ENCODE measurements around the gene MAGEC2.

The MAGEC2 gene, protein sequence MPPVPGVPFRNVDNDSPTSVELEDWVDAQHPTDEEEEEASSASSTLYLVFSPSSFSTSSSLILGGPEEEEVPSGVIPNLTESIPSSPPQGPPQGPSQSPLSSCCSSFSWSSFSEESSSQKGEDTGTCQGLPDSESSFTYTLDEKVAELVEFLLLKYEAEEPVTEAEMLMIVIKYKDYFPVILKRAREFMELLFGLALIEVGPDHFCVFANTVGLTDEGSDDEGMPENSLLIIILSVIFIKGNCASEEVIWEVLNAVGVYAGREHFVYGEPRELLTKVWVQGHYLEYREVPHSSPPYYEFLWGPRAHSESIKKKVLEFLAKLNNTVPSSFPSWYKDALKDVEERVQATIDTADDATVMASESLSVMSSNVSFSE

DNA sequence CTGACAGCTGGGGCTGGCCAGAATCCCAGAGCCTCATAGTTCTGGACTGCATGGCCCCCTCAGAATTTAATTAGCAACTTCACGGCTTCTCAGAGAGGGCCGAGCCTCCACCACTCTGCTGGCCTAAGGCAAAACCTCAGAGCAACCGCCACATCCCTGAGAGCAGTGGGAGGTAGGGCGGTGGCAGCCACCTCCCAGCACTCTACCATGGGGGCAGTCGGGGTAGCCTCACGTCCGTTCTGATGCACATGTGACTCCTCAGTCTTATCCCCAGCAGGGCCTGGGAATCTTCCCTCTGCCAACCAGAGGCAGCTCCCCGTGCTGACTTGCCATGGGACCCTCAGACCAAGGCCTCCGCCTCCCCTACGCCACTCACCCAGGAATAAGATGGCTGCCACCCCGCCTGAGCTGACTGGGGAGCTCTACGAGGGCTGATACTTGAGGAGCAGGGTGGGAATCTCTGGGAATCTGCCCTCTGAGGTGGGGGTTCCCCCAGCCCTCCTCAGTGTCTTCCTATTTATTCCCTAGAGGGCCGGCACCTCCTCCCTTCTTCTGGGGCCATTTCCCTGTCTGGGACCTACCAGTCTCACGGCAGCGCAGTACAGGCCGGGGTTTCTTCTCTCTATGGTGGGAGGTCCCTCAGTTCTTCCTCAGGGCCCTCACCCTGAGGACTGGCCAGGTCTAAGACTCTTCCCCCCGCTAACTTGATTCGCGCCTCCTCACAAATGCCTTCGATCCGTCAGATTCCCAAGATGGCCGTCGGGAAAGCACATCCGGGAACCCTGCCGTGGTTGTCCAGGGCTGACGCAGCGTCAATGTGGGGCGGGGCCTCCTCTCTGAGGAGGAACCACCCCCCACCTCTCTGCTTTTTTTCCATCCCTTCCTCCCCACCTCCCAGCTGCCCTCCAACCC is at the start of gene MAGEC2:
MAGEC2 (minus strand) TSS at position 769 of the 912 bp plus-strand sequence. CDS start 1,303 bp downstream, outside the sequence.
- no peak for FAIRE-seq

- FAIRE-seq, result no peak
These were observed 46.6 kb upstream of the MAGEC2 start for GRCh38 chrX:142251680-142252079.

DNA sequence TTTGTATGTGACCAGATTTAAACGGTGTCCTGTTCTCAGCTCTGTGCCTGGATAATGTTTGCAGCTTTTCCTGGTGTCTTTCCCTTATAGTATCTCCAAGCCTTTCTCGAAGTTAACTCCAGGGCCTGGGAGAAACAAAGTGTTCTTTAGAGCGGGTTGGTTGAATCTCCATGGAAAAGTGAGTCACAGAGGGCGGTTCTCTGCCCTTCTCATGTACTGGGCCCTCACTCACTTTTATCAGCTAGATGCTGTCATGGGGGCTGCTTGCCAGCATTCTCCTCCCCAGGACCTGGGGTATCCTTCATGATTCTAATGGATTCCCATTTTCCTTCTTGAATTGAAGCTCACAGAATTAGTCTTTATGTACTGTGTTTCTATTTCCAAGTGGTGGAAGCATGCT is 46.1 kb upstream of the MAGEC2 start:
- FAIRE-seq, result no peak

- no peak for FAIRE-seq
These were observed 45.4 kb upstream of the MAGEC2 start for GRCh38 chrX:142250502-142250901.

DNA sequence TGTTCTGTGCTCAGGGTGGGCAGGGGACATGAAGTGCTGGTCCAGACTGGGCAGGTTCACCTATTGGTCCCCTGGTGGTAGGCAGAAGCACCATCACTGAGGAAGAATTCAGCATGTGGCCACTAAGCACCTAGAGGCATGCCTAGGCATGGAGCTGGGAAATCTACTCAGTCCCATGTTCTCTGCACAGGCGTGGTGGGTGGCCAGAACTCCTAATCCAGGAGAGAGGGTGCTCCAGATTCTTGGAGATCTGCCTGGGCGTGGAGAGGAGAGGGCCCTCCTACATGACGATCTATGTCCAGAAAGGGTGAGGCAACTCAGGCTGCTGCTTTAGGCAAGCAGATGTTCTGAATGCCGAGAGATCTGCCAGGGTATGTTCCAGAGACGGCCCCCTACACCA is 44.6 kb upstream of the MAGEC2 start:
- no peak for FAIRE-seq

DNA sequence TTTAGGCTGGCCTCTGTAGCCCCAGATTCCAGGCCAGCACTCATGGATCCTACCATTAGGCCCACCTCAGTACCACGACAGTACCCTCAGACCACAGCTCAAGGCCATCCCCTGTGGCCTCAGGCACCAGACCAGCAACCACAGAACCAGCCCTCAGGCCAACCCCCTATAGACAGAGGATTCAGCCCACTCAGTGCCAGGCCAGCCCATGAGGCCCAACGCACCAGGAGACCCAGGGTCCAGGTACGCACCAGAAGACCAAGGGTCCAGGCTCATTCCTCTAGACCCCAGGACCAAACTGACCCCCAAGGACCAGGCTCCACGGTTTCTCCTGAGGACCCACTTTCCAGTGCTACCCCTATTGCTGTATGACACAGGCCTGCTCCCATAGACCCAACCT is 39.5 kb upstream of the MAGEC2 start:
- no peak for FAIRE-seq

DNA sequence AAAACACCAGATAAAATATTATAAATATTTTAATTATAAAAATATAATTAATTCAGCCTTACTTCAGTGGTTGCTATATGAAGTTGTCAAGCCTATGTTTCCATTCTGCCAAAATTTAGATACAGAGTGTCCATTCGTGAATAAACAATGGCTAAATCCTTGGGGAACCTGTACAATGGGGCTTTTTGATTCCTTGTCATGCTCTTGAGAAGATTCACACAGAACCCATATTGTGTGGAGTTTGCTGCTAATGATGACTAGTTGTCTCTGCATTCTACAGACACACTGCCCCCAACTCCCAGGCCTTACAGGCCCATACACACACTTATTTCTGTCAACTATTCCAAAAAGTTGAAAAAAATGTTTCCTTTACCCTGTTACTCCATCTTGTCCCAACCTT is 33.4 kb upstream of the MAGEC2 start:
- no peak for FAIRE-seq

DNA sequence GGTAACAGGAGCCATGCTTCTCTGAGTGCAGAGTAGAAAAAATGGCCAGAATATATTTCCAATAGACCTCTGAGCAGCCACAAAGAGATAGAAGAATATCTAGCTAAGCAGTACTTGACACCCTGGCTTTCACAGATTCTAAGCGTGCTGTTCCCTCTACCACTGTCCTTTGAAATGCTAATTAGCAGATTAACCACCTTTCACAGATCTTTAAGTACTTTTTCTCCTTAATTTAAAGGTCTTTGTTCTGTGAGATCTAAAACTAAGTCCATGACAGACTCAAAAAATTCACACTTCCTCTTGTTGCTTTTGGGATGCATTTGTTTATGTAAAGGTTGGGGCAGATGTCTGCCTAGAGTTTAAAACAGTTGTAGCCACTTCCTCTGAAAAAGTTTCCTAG is 28.3 kb upstream of the MAGEC2 start:
- no peak for FAIRE-seq

- no peak for FAIRE-seq
These were observed 9.0 kb upstream of the MAGEC2 start for GRCh38 chrX:142214081-142214480.

GRCh38 chrX:142201113-142201512 is 4.0 kb downstream of the MAGEC2 start:
- FAIRE-seq, result no peak

- FAIRE-seq, result no peak
These were observed 19.0 kb downstream of the MAGEC2 start for GRCh38 chrX:142186103-142186502.

DNA sequence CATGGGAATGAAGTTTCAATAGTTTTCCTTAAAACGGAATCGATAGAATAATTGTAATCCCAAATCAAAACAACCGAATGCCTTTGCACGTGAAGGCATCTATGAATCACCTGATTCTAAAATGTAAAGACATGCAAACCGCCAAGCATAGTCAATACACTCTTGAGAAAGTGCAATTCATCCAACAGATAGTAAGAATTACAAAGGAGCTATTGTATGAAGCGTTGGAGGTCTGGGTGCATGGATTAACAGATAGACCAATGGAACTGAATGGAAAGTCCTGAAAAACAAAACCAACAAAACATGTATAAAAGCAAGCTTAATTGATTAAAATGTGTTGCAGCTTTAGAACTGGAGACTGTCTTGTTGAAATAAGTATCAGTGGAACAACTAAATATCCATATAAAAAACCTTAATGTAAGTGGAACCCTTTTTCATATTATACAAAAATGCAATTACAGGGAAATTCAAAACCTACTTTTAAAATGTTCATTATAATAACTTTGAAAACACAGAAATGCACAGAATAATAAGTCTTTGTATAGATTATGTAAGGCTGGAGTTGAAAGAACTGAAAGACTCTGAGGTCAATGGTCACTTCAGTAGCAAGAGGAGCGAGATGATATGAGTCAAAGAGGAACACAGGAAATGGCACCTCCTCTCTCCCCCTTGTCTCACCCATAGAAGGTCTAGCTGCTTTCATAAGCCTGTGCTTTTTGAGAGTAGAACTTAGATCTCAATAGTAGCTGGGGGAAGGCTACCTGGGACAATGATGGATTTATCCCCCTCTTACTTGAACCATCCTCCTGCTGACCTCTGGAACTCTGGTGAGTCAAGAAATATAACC is 20.1 kb downstream of the MAGEC2 start:
- no peak for FAIRE-seq

DNA sequence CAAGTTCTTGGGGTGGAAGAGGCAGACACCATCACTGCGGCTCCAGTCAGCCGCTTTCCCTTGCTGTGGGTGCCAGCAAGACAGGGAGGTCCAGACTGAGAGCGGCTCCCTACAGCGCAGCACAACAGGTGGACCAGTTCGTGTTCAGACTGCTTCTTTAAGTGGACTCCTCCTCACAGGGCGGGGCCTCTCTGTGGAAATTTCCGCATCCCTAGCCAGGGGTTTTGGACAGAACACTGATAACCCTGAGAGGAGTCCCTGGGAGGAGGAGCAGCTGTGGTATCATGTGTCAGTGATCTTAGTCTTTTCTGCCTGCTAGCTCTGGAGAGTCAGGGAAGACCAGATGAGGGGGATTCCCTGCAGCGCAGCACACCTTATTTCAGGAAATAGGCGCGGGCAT is 48.5 kb downstream of the MAGEC2 start:
- FAIRE-seq, result no peak
